ENCODE results near the gene UCN2. TPM values are rescaled to one million over a fixed set of nuclear protein-coding genes. Genes with fewer than 3 reads are reported as not detected.

The UCN2 gene
- total RNA-seq, 1 experiment from 2014 or later, result 0.68 TPM

GRCh38 chr3:48572517-48572916 is 8.9 kb upstream of the UCN2 start:
- no peaks in the 10 kb centered on the region for H3K79me2 ChIP-seq (ENCODE audit: insufficient read depth, low read length)
- H3K18ac ChIP-seq (ENCODE audit: insufficient read length, low read depth, low read length), result no peak overlapping the region
- H3K79me1 ChIP-seq (ENCODE audit: insufficient read depth, low read depth, low read length, poor library complexity, severe bottlenecking), result no peaks in the 10 kb centered on the region
- Mint-ChIP-seq H3K4me3 (no peak overlapping the region), H3K36me3 (ENCODE audit: insufficient read depth in 1 of 3, low read depth in 3 of 3) (peaks cover 0 to 24% (median 0%) of the 10 kb centered on the region in 3 experiments; a peak in 5 of 7 replicates), H3K4me1 (no peaks in the 10 kb centered on the region), H3K27me3 (ENCODE audit: low read depth) (no peaks in the 10 kb centered on the region), H3K27ac (no peak overlapping the region), H3K9me3 (no peaks in the 10 kb centered on the region)
- H3K4me1 ChIP-seq (ENCODE audit: insufficient read depth, low read length), result no peaks in the 10 kb centered on the region
- no peak overlapping the region for H3K27ac ChIP-seq (ENCODE audit: insufficient read length, low read depth, low read length)
- H3K56ac ChIP-seq (ENCODE audit: insufficient read length, low read depth, low read length), result no peak overlapping the region
- H4K5ac ChIP-seq (ENCODE audit: insufficient read length, low read depth, low read length), result no peak overlapping the region
- H3K9ac ChIP-seq (ENCODE audit: extremely low read depth, insufficient read length, low read length), result no peak overlapping the region
- no CpG with 5 or more reads among the region's 7 CpGs for WGBS (ENCODE audit: extremely low coverage, insufficient read length, low lambda C conversion rate)
- no peak overlapping the region for H3K4ac ChIP-seq (ENCODE audit: low read depth, low read length)
- no peak overlapping the region for H2BK20ac ChIP-seq (ENCODE audit: low read depth, low read length, poor library complexity, severe bottlenecking)
- H3K23ac ChIP-seq (ENCODE audit: insufficient read length, low read depth, low read length), result no peak overlapping the region
- no peak overlapping the region for H2AFZ ChIP-seq (ENCODE audit: low read length)
- no peaks in the 10 kb centered on the region for H3K27me3 ChIP-seq (ENCODE audit: insufficient read depth, low read length)
- H3K14ac ChIP-seq (ENCODE audit: insufficient read depth, low read length), result no peak overlapping the region
- H2AK5ac ChIP-seq (ENCODE audit: insufficient read length, low read length), result no peak overlapping the region
- H2BK120ac ChIP-seq (ENCODE audit: low read depth, low read length, poor library complexity, severe bottlenecking), result no peak overlapping the region
- TF ChIP-seq, protein P1, sequence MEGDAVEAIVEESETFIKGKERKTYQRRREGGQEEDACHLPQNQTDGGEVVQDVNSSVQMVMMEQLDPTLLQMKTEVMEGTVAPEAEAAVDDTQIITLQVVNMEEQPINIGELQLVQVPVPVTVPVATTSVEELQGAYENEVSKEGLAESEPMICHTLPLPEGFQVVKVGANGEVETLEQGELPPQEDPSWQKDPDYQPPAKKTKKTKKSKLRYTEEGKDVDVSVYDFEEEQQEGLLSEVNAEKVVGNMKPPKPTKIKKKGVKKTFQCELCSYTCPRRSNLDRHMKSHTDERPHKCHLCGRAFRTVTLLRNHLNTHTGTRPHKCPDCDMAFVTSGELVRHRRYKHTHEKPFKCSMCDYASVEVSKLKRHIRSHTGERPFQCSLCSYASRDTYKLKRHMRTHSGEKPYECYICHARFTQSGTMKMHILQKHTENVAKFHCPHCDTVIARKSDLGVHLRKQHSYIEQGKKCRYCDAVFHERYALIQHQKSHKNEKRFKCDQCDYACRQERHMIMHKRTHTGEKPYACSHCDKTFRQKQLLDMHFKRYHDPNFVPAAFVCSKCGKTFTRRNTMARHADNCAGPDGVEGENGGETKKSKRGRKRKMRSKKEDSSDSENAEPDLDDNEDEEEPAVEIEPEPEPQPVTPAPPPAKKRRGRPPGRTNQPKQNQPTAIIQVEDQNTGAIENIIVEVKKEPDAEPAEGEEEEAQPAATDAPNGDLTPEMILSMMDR (conservative IDR thresholded peaks at IDR 0.05), result no peak
- no peaks in the 10 kb centered on the region for H3K9me3 ChIP-seq (ENCODE audit: control insufficient read depth, low read depth, low read length)
- H4K91ac ChIP-seq (ENCODE audit: insufficient read length, low read depth, low read length), result no peak overlapping the region
- H2BK15ac ChIP-seq (ENCODE audit: low read depth, low read length), result no peak overlapping the region
- H2BK12ac ChIP-seq (ENCODE audit: insufficient read length, low read depth, low read length), result no peak overlapping the region
- H2BK5ac ChIP-seq (ENCODE audit: insufficient read length, low read length), result no peak overlapping the region
- no peak overlapping the region for H3K4me2 ChIP-seq (ENCODE audit: insufficient read depth, insufficient read length, low read length)
- no peaks in the 10 kb centered on the region for H4K20me1 ChIP-seq (ENCODE audit: control insufficient read depth, insufficient read depth, insufficient read length)
- H3T11ph ChIP-seq (ENCODE audit: low read length), result no peak overlapping the region
- no peaks in the 10 kb centered on the region for H3K23me2 ChIP-seq (ENCODE audit: insufficient read length, low read depth, low read length, poor library complexity, severe bottlenecking)
- no peak overlapping the region for H4K8ac ChIP-seq (replicated peaks; ENCODE audit: insufficient read length, low read depth, low read length)
- DNase-seq, result no peak
